ENCODE measurements around the gene ADIPOR2. TPM values are rescaled to one million over a fixed set of nuclear protein-coding genes. Genes with fewer than 3 reads are reported as not detected.

The ADIPOR2 gene
- total and polyA plus RNA-seq, 10 of the 15 experiments (the other 5 are each of a cell fraction or from before 2014, with no cell fraction given) = 8.6 to 65.0 (median 38.0) TPM

- peaks cover 0 to 12% of the 10 kb centered on the region in 2 experiments; a peak in 3 of 4 replicates for H3K36me3 ChIP-seq (ENCODE audit: control insufficient read depth in 2 of 2, insufficient read depth in 2 of 2, low read length in 1 of 2)
- no peak overlapping the region for H3K4me2 ChIP-seq (ENCODE audit: control insufficient read depth, insufficient read depth)
- FAIRE-seq (no peak), DNase-seq (ENCODE audit: low read depth, low spot score) (no peak), ATAC-seq (no peak)
- BruUV-seq (replicated peaks) = no TSS peak
- no peaks in the 10 kb centered on the region for H4K20me1 ChIP-seq (ENCODE audit: control insufficient read depth, insufficient read depth)
- in situ Hi-C loops (cut with MboI) = no loop called here
- no peak for TF ChIP-seq BHLHE40 (IDR thresholded peaks at IDR 0.05; ENCODE audit: borderline replicate concordance in 1 of 2, low read depth in 2 of 2, low read length in 1 of 2)
- TF ChIP-seq JUND (IDR thresholded peaks at IDR 0.05; ENCODE audit: low read depth, low read length) = no peak
- no peak for TF ChIP-seq SKIL (IDR thresholded peaks at IDR 0.05; ENCODE audit: low read depth, poor library complexity, severe bottlenecking)
- TF ChIP-seq SIN3A (IDR thresholded peaks at IDR 0.05; ENCODE audit: low read depth, low read length) = no peak
- no peak for TF ChIP-seq FOXK2 (IDR thresholded peaks at IDR 0.05)
- TF ChIP-seq IKZF2 (IDR thresholded peaks at IDR 0.05) = no peak
- no peak for TF ChIP-seq TCF3 (IDR thresholded peaks at IDR 0.05; ENCODE audit: borderline replicate concordance, insufficient read depth, low read depth, low read length)
- TF ChIP-seq GATAD2B (conservative IDR thresholded peaks at IDR 0.05; ENCODE audit: low read depth) = no peak
- TF ChIP-seq CREB1 (IDR thresholded peaks at IDR 0.05; ENCODE audit: low read depth) = no peak
- TF ChIP-seq CHD2 (IDR thresholded peaks at IDR 0.05; ENCODE audit: borderline replicate concordance, low read depth, low read length) = no peak
- TF ChIP-seq, protein P1, sequence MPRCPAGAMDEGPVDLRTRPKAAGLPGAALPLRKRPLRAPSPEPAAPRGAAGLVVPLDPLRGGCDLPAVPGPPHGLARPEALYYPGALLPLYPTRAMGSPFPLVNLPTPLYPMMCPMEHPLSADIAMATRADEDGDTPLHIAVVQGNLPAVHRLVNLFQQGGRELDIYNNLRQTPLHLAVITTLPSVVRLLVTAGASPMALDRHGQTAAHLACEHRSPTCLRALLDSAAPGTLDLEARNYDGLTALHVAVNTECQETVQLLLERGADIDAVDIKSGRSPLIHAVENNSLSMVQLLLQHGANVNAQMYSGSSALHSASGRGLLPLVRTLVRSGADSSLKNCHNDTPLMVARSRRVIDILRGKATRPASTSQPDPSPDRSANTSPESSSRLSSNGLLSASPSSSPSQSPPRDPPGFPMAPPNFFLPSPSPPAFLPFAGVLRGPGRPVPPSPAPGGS (IDR thresholded peaks at IDR 0.05; ENCODE audit: borderline replicate concordance, insufficient read depth, low read depth, low read length, poor library complexity, severe bottlenecking) = no peak
- TF ChIP-seq CBFB (IDR thresholded peaks at IDR 0.05; ENCODE audit: low read depth) = no peak
- no peak for TF ChIP-seq PAX5 (IDR thresholded peaks at IDR 0.05; ENCODE audit: borderline replicate concordance, low read depth, low read length)
- TF ChIP-seq TCF7 (IDR thresholded peaks at IDR 0.05; ENCODE audit: borderline replicate concordance) = no peak
- TF ChIP-seq RFX5 (IDR thresholded peaks at IDR 0.05; ENCODE audit: low read depth, low read length) = no peak
- TF ChIP-seq HDAC6 (IDR thresholded peaks at IDR 0.05; ENCODE audit: unreplicated experiment) = no peak
- TF ChIP-seq RAD21 (IDR thresholded peaks at IDR 0.05; ENCODE audit: insufficient read depth, low read depth, low read length) = no peak
- H2AFZ ChIP-seq (ENCODE audit: control insufficient read depth, low read depth, low read length) = no peak overlapping the region
- ChIA-PET CTCF (interaction anchor here (1.2 to 2.0 kb wide), 2 partner anchors 8 to 126 kb away, joined by 3 to 10 read pairs; no protein-coding TSS in a partner anchor), SMC1A (ENCODE audit: uncharacterized antibody, unreplicated experiment) (interaction anchor here (1.0 to 1.3 kb wide), 3 partner anchors 14 to 179 kb away, joined by 4 read pairs; no protein-coding TSS in a partner anchor), POLR2A (no interaction called here), RAD21 (ENCODE audit: unreplicated experiment) (interaction anchor here (1.4 kb wide), 1 partner anchor 57 kb away, joined by 3 read pairs; no protein-coding TSS in a partner anchor)
- no peaks in the 10 kb centered on the region for H3K4me1 ChIP-seq (ENCODE audit: control insufficient read depth, insufficient read depth, low read length)
- H3K4me3 ChIP-seq = no peak overlapping the region
- peaks cover 1% of the 10 kb centered on the region for H3K79me2 ChIP-seq (ENCODE audit: control insufficient read depth, insufficient read depth, low read length)
- no peaks in the 10 kb centered on the region for H3K9me3 ChIP-seq (replicated peaks; ENCODE audit: control insufficient read depth, insufficient read depth, low read length)
- 71% methylated on average over 2 of the region's 2 CpGs for WGBS (ENCODE audit: insufficient coverage, insufficient replicate concordance, low lambda C conversion rate, missing lambda C conversion rate)
- intact Hi-C loops (cut with micrococcal nuclease; ENCODE audit: unreplicated experiment) = no loop called here
- H3K27me3 ChIP-seq (replicated peaks in 1 of 2; ENCODE audit: control insufficient read depth in 2 of 2, insufficient read depth in 2 of 2, low read length in 1 of 2) = no peaks in the 10 kb centered on the region
- no peak overlapping the region for H3K9ac ChIP-seq (ENCODE audit: control insufficient read depth, insufficient read depth, low read length)
- H3K27ac ChIP-seq (ENCODE audit: control insufficient read depth, insufficient read depth) = no peak overlapping the region
Measured at GRCh38 chr12:1760566-1761382, 69.9 kb downstream of the ADIPOR2 start.

Data from GM12878 (cell line).